ENCODE measurements around the gene SCP2.

The SCP2 gene

DNA sequence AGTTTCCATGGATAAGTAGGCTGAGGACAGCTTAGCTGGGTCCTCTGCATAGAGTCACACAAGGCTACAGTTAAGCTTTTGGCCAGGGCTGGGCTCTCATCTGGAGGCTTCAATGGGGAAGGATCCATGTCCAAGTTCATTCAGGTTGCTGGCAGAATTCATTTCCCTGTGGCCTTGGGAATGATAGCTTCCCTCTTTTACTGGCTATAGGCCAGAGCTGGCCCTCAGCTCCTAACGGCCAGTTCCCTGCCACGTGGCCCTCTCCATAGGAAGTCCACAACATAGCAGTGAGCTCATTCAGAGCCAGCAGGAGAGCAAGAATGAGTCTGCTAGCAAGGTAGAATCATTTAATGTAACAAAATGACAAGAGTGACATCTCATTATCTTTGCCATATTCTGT is 119.9 kb downstream of the SCP2 start:
- no peak for DNase-seq

DNA sequence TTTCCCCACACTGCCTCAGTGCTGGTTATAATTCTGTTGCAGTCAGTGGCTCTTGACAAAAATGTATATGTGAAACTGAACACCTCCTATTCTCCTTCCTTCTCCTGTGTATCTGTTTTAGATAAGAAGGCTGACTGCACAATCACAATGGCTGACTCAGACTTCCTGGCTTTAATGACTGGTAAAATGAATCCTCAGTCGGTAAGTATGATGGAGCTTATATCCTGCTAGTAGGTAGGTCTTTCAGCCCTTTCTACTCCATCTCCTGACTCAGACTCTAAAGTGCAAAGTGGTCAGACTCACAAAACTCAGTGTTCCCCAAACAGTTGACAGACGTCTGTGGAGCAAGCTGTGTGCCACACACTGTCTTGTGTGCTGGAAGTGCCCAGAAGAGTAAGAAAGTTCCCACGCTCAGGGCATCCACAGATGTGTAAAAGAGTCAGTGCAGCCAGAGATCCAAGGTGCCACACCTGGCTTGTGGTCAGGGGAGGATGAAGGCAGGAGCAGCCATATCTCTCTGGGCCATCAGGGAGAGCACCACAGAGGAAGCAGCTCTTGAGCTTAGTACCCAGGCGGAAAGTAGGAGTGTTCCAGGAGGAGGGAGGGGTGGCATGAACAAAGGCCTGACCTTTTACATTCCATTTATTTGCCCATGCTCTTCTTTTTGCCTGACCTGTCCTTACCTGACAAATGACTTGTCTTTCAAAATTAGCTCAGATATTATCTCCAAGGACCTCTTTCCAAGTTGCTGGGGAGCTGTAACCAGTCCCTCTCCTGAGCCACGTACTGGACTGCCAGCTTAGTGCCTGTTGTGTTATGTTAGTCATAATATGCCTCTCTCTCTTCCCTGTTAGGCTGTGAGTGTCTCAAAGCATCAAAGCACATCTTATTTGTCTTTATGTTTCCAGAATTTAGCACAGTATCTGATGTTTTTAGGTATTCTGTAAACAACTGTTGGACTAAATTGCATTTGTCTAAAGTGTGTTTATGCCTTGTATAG is 121.0 kb downstream of the SCP2 start:
- no peak for DNase-seq

DNA sequence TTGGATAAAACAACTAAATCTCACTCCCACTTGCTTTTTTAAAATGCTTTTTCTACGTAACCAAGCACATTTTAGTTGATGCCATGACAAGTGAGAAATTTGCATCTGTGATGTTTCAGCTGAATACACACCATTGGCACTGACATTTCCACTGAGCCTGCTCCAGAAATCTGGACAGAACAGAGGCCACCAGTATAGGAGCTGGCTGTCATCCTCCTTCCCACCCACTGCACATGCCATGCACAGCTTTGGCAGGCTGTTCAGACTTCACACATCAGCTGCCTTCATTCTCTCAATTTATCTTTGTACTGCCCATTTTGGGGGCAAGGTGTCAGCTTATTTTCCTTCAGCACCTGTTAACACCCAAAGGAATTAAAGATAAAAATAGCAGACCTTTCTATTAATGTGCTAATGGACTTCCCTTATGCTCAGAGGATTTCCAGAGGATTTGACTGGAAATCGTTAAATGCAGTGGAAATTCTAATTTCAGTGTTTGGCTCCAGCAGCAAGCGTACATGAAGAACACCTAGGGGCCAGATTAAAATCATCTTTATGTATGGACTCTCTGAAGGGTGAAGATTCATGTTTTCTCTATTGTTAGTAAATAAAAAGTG is 122.0 kb downstream of the SCP2 start:
- DNase-seq = no peak

DNA sequence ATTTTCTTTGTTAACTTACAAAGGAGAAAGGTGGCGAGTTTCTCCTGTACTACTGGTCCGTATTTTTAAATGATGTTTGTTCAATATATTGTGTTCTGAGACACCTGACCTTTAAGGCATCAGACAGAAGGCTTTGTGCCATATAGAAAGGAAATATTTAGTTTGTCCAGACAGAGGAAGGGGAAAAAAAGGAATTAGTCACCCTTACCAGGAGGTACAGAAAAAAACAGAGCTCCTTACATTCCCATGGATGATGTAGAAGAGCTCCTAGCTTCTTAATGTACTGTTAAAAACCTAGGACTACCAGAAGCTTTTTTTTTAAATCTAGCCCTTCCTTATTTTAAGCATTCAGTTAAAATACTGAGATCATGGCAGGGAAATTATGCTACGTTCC is 122.5 kb downstream of the SCP2 start:
- DNase-seq = no peak

DNA sequence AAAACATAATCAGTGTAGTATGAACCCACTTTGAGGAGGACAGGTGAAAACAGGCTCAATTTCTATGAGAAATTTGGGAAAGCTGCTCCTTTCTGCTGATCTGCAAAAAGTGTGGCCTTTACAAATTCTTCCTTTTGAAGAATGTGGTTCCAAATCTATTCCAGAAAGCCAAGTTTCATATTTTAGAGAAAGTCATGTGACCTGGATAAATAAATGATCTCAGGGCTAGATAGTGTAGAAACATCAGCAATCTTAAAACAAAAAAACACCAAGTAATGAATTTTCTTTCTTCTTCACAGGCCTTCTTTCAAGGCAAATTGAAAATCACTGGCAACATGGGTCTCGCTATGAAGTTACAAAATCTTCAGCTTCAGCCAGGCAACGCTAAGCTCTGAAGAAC is 123.2 kb downstream of the SCP2 start:
- no peak for DNase-seq

DNA sequence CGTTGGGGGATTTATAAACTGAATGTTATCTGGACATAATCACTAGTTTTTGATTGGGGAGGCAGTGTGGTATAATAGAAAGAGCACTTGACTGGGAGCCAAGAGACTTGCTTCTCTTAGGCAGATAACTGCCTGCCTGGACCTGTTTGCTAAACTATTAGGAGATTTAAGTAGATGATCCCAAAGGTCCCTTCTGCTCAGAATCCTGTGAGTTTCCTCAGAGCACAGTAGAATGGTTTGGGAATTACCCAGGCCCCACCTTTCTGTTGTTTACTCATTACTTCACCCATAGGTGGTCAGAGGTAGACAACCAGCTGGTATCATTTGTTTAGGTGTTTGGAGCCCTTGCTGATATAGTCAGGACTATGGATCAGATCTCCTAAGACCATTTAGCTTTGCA is 124.6 kb downstream of the SCP2 start:
- no peak for DNase-seq

DNA sequence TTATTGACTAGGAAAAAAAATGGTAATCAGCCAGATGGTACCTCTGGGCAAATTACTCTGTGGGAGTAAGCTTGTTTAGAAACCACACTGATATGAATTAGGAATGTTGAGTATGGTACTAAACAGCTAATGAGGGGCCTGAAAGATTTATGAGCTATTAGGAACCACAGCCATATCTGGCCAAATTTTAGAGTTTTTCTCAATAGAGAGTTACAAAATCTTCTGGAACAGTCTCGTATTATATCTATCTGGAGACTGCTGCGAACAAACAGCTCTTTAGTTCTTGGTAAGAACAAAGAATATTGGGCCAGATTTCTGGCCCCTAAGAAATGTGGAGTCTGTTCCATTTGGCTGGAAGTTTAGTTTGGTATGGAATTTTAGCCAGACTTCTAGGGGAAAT is 130.1 kb downstream of the SCP2 start:
- DNase-seq = no peak

DNA sequence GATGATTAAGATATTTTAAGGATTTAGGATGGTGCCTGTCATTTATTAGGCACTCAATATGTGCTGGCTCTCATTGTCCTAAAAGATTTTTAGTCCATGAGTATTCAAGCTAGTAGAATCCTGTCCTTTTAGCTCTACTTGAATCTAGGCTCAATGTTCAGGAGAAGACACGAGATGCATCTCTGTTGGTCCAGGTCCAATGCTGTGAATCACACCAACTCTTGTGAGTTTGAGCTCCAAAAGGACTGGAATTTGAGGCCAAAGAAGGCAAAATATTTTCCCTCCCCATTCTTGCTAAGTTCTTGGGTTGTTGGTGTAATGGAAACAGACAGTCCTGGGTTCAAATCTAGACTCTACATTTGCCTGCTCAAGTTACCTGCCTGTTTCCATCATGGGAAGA is 133.5 kb downstream of the SCP2 start:
- DNase-seq = no peak

DNA sequence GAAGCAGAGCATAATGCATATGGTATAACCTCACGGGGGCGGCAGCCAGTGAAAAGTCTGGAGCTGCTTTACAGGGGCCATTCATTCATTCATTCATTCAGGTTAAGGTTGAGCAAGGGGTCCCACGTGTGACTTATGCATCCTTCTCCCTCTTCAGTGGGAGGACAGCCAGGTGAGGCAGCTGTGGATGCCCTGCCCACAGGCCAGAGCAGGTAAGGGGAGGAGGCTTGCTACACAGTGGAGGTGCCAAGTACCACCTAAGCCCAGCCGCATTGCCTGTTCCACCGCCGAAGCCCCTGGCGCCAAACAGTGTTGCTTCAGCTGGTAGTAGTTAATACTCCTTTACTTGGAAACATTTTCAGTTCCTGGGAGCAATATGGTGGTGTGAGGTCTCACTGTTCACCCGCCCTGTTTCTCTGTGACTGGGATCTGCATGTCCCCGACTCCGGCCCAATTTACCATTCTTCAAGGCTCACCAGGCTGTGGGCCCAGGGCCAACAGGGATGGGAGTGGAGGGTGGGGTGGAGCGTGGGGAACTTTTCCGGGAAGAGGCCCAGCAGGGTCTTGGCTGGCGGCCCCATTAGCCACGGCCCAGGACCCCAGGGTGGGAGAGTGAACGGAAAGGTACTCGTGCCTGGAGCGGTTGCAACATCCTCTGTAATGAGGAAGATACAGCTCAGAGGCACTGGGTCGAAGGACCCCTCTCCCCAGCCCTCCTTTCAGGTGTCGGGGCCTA is 134.2 kb downstream of the SCP2 start:
- no peak for DNase-seq

DNA sequence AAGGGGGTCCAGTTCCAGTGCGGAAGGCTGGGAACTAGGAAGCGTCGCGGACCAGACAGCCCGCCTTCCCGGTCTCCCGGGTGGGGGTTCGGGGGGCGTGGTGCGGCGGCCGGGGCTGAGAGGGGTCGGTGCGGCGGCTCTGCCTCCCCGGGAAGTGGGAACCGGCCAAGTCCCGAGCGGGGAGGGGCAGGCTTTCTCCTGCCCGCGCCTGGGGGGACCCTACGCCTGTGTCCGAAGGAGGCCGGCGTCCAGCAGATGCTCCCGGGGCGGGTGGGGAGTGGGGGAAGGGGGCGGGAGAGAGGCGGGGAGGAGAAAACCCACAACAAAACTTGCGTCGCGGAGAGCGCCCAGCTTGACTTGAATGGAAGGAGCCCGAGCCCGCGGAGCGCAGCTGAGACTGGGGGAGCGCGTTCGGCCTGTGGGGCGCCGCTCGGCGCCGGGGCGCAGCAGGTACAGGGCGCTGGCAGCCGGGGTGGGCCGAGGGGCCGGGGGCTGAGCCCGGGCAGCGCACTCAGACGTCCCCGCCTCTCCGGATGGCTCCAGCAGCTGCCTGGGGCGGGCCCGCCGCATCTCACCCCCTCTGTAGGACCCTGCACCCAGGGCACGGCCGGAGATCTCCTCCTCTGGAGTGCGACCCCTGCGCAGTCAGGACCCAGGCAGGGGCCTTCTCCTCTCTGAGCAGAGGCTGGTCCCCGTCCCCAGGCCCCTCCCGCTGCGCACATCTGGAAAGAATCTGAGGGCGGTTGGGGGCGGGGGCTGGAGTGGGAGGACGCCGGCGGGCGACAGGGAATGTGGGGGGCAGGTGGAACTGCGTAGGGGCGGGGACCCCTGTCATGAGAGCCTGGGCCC is 135.0 kb downstream of the SCP2 start, which contains the start of gene PODN:
PODN (plus strand) TSS at position 355 of the 849 bp plus-strand sequence. CDS start 7,643 bp downstream, outside the sequence.
- no peak for DNase-seq

DNA sequence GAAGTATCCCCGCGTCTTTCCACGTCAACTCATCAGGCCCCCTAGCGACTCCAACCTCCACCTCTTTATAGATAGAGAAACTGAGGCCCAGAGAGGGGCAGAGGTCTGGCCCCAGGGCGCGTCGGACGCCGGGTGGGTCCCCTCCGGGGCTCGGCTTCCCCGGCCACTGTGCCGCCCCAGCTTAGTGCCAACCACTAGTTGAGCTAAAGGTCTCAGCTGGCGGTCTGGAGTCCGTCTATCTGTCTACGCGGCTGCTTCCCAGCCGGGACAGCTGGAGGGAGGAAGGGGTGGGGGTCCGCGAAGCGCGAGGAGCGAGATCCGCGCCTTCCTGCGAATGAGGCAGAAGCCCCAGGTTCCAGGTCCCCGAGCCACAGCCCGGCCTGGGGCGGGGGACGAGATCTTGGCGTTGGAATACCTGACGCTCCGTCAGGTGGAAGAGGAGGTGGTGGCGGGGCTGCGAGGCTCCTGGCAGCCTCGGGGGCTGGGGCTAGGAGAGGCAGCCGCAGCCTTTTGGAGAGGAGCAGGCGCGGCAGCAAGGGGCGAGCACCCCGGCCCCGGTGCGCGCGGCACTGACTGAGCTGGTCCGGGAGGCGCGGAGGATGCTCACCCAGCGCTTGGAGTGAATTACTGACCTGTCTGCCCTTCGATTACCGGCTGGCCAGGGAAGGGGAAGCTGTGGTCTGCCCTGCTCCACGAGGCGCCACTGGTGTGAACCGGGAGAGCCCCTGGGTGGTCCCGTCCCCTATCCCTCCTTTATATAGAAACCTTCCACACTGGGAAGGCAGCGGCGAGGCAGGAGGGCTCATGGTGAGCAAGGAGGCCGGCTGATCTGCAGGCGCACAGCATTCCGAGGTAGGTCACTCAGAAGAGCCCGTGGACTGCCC is 135.9 kb downstream of the SCP2 start:
- DNase-seq = no peak

DNA sequence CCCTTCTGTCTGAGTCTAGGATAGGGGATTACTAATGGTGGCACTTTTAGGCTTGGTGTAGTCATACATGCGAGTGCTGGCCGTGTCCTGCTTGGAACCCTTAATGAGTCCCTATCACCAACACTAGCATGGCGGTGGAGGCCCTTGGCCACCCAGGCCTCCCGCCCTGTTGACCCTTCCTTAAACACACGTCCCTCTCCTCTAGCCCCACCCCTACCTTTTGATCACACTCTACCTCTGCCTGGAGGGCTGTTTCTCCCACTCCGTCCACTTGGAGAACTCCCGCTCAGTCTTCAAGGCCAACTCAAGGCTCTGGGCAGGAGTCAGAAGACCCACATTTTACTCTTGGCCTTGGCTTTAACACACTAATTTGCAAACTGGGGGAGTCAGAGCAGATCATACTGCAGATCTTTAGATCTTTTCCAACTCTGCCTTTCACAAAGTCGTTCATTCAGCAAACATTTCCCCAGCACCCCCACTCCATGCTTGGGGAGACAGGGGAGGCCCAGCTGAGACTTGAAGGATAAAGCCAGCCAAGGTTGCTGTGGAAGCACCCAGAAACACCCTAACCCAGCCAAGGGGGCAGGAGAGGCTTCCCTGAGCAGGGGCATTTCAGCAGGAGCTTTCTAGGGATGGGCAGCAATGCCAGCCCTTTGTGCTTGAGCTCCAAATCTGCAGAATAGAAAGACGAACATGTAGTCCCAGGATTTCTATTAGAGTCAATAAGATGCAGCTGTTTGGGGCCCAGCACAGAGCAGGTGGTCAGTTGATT is 136.9 kb downstream of the SCP2 start:
- no peak for DNase-seq

DNA sequence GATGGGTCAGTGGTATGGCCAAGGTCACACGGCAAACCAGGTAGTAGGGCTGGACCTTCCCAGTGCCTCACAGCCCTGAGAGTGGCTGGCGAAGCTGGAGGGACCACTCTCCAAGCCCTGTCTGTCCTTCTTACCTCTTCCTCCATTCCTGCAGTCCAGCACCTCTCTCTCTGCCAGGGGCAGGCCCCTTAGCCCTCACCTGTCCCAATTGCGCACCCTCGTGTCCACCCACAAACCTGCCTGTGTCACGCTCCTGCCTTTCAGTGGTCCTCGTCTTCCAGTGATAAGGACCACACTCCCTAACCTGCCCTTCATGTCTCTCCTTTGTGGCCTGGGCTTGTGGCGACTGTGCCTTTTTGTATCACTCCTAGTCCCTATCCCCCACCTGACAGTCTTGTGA is 138.3 kb downstream of the SCP2 start:
- no peak for DNase-seq

DNA sequence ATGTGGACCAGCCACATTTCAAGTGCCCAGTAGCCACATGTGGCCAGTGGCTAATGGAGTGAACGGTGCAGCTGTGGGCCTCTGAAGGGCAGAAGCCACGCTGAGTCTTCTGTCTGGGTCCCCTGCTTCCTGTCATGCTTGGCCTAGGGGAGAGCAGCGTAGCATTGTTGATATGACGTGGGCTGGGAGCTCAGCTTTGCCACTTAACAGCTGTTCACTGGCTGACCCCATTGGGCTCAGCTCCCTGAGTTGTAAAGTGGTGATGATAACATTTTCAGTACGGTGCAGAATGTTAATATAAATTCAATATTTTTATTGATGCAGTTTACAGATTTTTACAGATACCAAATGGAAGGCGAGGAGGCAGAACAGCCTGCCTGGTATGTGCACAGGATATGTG is 139.4 kb downstream of the SCP2 start:
- DNase-seq = no peak

DNA sequence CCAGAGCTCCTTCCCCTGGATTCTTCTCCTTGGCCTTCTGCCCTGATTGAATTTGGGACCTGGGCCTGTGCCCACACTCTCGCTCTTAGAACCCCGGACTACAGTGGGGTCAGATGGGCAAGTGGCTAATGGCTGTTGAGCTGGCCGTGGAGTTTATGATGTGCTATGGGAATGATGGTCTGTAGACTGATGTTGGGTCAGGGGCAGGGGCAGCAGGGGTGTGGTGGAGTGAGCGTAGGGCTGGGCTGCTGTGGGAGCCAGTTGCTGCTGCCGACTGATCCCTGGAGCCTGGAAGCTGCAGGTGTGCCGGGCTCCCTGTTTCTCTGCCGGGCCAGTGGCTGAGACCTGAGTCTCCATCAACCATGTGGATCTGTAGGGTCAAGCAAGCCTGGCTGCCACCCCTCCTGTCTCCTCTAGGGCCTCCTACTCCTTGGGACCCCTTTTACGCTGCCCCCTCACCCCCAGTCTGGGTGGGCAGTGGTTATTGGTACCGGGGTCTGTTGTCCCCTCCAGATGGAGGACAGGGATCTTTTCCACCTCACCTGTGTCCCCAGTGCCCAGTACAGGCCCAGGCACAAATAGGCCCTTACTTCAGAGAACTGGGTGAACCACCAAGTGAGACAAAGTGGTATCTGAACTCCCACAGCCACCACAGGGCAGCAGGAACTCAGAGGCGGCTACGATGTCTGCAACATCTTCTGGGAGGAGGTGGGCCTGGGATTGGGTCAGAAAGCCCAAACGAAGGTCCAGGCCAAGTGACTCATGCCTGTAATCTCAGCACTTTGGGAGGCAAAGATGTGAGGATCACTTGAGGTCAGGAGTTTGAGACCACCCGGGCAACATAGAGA is 140.0 kb downstream of the SCP2 start:
- no peak for DNase-seq

DNA sequence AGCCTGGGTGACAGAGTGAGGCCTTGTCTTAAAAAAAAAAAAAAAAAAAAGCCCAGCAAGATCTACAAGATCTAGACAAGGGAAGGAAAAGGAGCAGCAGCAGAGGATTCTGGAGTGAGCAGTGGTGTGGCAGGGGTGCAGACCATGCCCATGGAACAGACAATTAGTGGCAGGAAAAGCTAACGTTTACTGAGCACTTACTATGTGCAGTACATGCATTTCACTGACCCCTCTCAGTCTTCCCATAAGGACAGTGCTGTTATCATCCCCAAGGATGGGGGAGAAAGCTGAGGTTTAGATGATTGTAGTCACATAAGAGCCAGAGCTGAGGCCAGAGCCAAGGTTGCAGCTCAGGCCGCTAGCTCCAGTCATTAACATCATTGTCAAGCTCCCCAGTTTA is 140.8 kb downstream of the SCP2 start:
- no peak for DNase-seq

DNA sequence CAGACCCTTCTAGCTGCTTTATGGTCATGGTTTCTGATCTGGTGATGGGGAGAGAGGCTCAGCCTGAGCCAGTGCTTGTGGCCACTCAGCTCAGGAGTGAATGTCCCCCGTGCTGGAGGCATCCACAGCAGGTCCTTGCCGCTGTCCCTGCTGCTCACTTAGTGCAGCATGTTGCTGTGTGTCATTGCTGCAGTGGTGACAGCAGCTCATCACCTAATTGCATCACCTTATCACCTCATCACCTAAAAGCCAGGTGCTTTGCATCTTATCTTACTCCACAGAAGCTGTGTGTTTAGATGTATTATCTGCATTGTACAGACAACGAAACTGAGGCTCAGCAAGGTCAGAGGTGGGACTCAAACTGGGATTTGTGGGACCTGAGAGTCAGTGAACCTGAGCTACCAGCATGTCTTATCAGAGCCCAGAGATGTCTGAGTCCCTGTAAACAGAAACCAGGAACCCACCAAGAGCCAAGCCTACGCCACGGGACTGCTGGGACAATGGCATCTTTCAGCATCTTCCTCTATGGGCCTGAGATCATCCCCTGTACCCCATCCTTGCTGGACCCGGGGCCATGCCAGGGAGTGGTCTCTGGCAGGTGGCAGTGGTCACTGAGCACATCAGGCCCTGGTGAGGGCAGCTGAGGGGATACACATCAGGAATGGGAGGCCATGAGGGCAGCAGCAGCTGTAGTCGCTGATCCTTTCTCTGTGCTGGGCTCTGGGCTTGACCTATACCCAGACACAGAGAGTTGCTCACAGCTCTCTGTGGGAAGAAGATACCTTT is 141.4 kb downstream of the SCP2 start:
- DNase-seq = no peak

DNA sequence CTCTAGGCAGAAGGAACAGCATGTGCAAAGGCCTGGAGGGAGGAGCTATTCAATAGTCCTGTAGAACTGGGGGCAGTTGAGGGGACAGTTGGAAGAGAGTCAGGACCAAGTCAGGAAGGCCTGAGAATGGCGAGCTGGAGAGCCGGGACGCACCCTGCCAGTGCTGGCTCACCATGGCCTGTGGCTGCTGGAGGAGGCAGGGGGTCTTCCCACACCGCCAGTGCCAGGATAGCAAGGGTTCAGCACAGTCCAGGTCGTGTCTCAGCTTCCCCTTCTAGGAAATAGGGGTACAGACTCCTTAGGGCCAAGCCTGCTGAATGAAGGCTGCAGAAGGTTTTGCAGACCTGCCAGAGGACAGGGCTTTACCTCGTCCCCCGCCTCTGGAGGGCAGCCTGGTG is 142.2 kb downstream of the SCP2 start:
- no peak for DNase-seq
